ENCODE measurements around the gene SBNO1.
"Not testable (repeated sequence)": the region's sequence is repeated elsewhere in the genome, so short reads cannot be mapped to it uniquely, and the experiment has no call there.

Gene SBNO1

GRCh38 chr12:123248996-123249741 is 115.5 kb downstream of the SBNO1 start:
- DNase-seq (ENCODE audit: low read depth in 2 of 2), result not testable (repeated sequence)

GRCh38 chr12:123248129-123248528 is 116.5 kb downstream of the SBNO1 start:
- not testable (repeated sequence) for DNase-seq (ENCODE audit: low read depth in 2 of 2)

- DNase-seq (ENCODE audit: low read depth in 2 of 2), result no peak
These were observed 119.0 kb downstream of the SBNO1 start for GRCh38 chr12:123245678-123246077.

- no peak for DNase-seq (ENCODE audit: low read depth in 2 of 2)
These were observed 120.9 kb downstream of the SBNO1 start for GRCh38 chr12:123243671-123244262.

- no peak for DNase-seq (ENCODE audit: low read depth in 2 of 2)
These were observed 122.3 kb downstream of the SBNO1 start for GRCh38 chr12:123242116-123242904.
